Subcutaneous abdominal adipose tissue (tissue), 5 donors: ENCODE data around the gene CACNA2D1.
"Not testable (repeated sequence)": the region's sequence is repeated elsewhere in the genome, so short reads cannot be mapped to it uniquely, and the experiment has no call there.

Experiments
- H3K27ac ChIP-seq: one replicate; pipeline ENCODE4 v1.7.0; 2013; ENCODE audit warnings: low read depth, mild to moderate bottlenecking, inconsistent platforms, low read length, moderate library complexity
- H3K27me3 ChIP-seq, 5 donors: one replicate each; pipeline ENCODE4 v1.7.0; 2013; ENCODE audit warnings: low read length in 5 of 5, inconsistent platforms in 1 of 5; ENCODE audit not compliant: control insufficient read depth in 5 of 5, insufficient read depth in 4 of 5
- H3K36me3 ChIP-seq, 5 donors: one replicate each; pipeline ENCODE4 v1.7.0; 2013; ENCODE audit warnings: low read length in 5 of 5; ENCODE audit not compliant: control insufficient read depth in 5 of 5, insufficient read depth in 5 of 5
- H3K4me1 ChIP-seq, 5 donors: one replicate each; pipeline ENCODE4 v1.7.0; 2013; ENCODE audit warnings: low read length in 5 of 5, mild to moderate bottlenecking in 3 of 5, moderate library complexity in 1 of 5; ENCODE audit not compliant: control insufficient read depth in 5 of 5, insufficient read depth in 5 of 5
- H3K4me3 ChIP-seq, 5 donors: one replicate each; pipeline ENCODE4 v1.7.0; 2013; ENCODE audit warnings: low read length in 5 of 5, low read depth in 1 of 5
- H3K9ac ChIP-seq, 5 donors: one replicate each; pipeline ENCODE4 v1.7.0; 2013; ENCODE audit warnings: low read length in 5 of 5, mild to moderate bottlenecking in 4 of 5, moderate library complexity in 3 of 5
- H3K9me3 ChIP-seq, 5 donors: one replicate each; pipeline ENCODE4 v1.7.0; 2013; ENCODE audit warnings: low read length in 5 of 5; ENCODE audit not compliant: control insufficient read depth in 5 of 5
- donor health status: healthy.
- donor health status: healthy.
- donor health status: healthy.
- donor health status: healthy.
- donor health status: healthy.

The CACNA2D1 gene

DNA sequence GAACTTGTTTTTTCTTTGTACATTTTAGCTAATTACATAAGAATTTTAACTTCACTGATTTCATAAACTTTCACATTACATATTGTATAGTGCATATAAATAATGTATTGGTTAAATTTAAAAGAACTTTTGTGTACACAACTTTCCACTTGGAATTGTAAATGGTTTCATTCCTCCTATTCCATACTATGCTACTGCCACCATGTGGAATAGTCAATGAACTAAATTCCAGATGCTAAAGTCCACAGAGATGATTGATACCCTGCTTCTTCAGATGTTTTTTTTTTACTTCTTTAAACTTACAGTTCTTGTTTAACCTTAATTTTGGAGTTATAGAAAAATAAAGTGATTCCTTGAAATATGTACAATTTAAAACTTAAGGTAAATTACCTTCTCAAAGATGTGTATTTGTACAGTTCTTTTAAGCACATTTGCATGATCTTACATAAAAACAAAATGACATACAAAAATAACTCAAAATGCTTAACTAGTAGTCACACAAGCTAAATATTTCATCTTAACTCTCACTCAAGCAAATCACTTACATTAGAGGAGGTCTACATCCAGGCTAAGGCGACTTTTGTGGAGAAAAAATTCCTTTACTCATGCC, 426.1 kb downstream of the CACNA2D1 start:
- no peaks in the 10 kb centered on the region for H3K27me3 ChIP-seq
- H3K4me1 ChIP-seq: no peaks in the 10 kb centered on the region
- no peak overlapping the region for H3K4me3 ChIP-seq
- no peak overlapping the region for H3K9ac ChIP-seq
- no peaks in the 10 kb centered on the region for H3K9me3 ChIP-seq
- no peak overlapping the region for H3K27ac ChIP-seq
- no peaks in the 10 kb centered on the region for H3K36me3 ChIP-seq

DNA sequence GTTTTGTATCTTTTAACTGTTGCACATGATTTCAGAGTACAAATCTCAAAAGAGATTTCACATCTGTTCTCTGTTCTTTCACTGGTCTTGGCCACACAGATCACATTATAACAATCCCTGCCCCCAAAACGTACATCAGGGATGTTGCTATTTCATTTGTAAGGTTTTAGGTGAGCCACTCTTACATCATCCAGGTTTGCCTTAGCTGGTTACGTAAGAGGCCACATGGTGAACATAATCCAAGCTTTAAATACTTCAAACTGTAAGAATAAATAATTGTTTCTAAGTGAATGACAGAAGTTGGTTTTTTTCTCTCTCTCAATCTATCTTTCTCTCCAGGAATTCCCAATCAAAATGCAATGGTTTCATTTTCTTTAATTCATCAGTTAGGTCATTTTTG, 427.8 kb downstream of the CACNA2D1 start:
- Histone ChIP-seq H3K27me3 (no peaks in the 10 kb centered on the region), H3K27ac (no peak overlapping the region), H3K4me1 (no peaks in the 10 kb centered on the region), H3K36me3 (peaks cover 0 to 4% (median 0%) of the 10 kb centered on the region in 5 donors), H3K9ac (no peak overlapping the region), H3K9me3 (no peaks in the 10 kb centered on the region), H3K4me3 (no peak overlapping the region)

DNA sequence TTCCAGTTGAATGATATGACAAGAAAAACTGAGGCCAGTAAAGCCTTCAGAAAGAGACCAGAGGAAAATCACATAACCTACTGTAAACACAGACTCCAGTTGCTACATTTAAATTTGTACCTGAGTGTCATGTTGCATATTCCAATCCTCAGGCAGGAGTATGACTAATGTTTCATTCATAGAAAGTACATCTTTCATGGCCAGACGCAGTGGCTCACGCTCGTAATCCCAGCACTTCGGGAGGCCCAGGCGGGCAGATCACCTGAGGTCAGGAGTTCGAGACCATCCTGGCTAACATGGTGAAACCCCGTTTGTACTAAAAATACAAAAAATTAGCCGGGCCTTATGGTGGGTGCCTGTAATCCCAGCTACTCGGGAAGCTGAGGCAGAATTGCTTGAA, 429.0 kb downstream of the CACNA2D1 start:
- H3K27ac ChIP-seq, H3K4me1 ChIP-seq, H3K9ac ChIP-seq, H3K9me3 ChIP-seq, H3K36me3 ChIP-seq, H3K4me3 ChIP-seq, H3K27me3 ChIP-seq: not testable (repeated sequence)

DNA sequence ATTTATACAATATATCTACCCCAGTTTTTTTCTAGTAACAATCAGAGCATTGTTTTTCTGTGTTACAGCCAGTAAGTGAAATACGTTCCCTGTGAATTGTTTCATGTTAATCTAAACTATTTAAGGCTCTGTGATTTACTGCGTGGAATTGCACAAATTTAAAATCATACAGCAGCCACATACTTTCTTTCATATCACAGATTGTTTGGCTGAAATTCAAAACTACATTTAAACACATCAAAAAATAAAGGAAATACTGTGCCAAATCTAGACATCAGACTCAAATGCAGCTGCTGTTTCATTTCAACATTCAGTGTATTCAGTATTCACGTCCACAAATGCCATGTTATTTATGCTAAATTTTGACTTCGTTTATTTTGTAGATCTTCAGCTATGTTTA, 431.1 kb downstream of the CACNA2D1 start:
- Histone ChIP-seq H3K9ac (no peak overlapping the region), H3K4me3 (no peak overlapping the region), H3K4me1 (peaks cover 0 to 2% (median 1%) of the 10 kb centered on the region in 5 donors), H3K27ac (no peak overlapping the region), H3K27me3 (no peaks in the 10 kb centered on the region), H3K36me3 (peaks cover 0 to 9% (median 0%) of the 10 kb centered on the region in 5 donors), H3K9me3 (no peaks in the 10 kb centered on the region)

DNA sequence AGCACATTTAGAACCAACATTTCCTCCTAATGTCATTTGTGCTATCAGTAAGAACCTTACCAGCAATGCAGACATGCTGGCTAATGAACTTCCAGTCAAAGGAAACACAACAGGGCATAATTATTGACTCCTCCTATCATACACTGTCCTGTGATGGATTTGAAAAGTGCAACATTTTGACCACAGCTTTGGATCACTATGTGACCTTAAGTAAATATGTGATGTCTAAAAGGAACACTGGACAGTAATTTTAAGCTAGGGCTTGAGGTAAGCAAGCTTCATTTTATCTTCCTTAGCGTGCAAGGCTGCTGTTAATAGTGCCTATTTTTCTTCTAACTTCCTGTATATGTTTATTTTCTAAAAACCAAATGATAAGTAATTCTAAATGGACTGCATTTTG, 433.2 kb downstream of the CACNA2D1 start:
- H3K27me3 ChIP-seq: no peaks in the 10 kb centered on the region
- H3K27ac ChIP-seq: no peak overlapping the region
- H3K36me3 ChIP-seq: peaks cover 0 to 9% (median 0%) of the 10 kb centered on the region in 5 donors
- no peaks in the 10 kb centered on the region for H3K9me3 ChIP-seq
- peaks cover 0 to 8% (median 5%) of the 10 kb centered on the region in 5 donors for H3K4me1 ChIP-seq
- no peak overlapping the region for H3K9ac ChIP-seq
- H3K4me3 ChIP-seq: no peak overlapping the region

DNA sequence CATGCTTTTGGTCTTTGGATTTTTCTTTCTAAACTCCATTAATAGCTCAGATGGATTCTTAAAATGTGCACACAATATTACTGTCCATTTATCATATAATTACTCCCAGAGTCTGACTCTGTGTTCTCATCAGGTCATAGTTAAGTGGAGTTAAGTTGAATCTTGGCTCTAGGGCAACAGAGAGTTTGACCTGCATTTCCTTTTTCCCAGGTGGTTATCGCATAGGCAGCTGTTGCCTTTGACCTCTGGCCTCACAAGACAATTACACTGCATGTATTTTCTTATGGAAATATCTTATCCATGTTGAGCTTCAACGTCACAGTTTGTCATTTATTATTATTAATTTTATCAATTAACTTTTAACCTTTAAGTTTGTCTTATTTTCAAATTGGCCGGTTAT, 436.3 kb downstream of the CACNA2D1 start:
- Histone ChIP-seq H3K4me1 (peaks cover 0 to 8% (median 5%) of the 10 kb centered on the region in 5 donors), H3K27me3 (no peaks in the 10 kb centered on the region), H3K9ac (no peak overlapping the region), H3K9me3 (no peaks in the 10 kb centered on the region), H3K4me3 (no peak overlapping the region), H3K27ac (no peak overlapping the region), H3K36me3 (peaks cover 0 to 12% (median 0%) of the 10 kb centered on the region in 5 donors)

DNA sequence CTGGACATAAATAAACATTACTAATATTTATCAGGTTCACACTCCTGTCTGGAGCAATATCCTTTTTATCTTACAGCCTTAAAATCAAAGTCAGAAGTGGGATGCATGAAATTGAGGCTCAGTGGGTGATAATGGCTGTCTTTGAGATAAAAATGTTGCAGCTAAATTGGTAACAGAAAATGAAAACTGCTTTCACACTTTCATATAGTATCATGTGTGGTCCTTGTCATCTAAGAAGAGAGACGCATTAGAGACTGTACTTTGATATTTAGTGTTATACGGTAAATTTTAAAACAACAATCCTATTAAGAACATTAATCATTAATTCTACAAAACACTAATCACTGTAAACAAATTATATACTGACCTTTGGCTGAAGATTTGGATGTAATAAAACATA, 438.5 kb downstream of the CACNA2D1 start:
- H3K4me1 ChIP-seq: peaks cover 0 to 8% (median 5%) of the 10 kb centered on the region in 5 donors
- no peak overlapping the region for H3K27ac ChIP-seq
- no peaks in the 10 kb centered on the region for H3K9me3 ChIP-seq
- peaks cover 0 to 6% (median 0%) of the 10 kb centered on the region in 5 donors for H3K36me3 ChIP-seq
- H3K4me3 ChIP-seq: no peak overlapping the region
- no peak overlapping the region for H3K9ac ChIP-seq
- H3K27me3 ChIP-seq: no peaks in the 10 kb centered on the region

DNA sequence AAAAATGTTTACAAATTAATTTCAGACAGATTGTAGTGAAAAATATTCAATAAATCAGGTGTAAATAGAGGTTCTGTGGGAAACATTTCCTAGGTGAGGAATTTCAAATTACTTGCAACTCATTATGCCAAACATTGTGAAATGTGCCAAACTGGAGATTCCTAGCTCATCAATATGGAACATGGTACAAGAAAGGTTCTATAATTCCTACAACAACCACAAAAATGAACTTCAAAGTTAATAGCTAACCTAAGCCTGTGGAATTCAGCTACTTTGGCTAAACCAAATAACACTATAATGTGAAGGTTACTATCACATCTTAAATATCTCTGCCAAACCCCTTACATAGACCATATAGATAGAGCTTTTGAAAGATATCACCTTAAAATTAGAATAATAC, 450.4 kb downstream of the CACNA2D1 start:
- Histone ChIP-seq H3K27me3 (no peaks in the 10 kb centered on the region), H3K4me3 (no peak overlapping the region), H3K36me3 (peaks cover 0 to 22% (median 8%) of the 10 kb centered on the region in 5 donors), H3K4me1 (no peaks in the 10 kb centered on the region), H3K9me3 (no peaks in the 10 kb centered on the region), H3K9ac (no peak overlapping the region), H3K27ac (no peak overlapping the region)

DNA sequence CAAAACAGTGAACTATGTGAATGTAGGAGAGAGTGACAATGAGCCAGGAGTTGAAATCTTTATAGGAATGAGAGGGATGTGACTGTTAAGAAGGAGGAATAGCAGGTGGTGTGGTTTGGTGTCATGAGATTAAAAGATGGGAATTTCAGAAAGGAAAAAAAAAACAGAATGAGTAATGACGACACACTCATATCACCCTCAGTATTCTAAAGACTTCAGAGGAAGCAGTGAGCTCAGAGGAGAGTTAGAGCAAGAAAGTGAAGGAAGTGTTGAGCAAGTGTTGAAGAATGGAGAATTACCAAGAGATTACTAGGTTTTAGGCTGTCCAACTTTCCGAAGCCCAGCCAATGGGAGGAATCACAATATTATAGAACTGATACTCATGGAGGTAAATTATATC, 453.2 kb downstream of the CACNA2D1 start:
- no peaks in the 10 kb centered on the region for H3K4me1 ChIP-seq
- H3K9ac ChIP-seq: no peak overlapping the region
- H3K36me3 ChIP-seq: peaks cover 0 to 32% (median 8%) of the 10 kb centered on the region in 5 donors
- H3K9me3 ChIP-seq: no peaks in the 10 kb centered on the region
- H3K27ac ChIP-seq: no peak overlapping the region
- no peaks in the 10 kb centered on the region for H3K27me3 ChIP-seq
- H3K4me3 ChIP-seq: no peak overlapping the region

DNA sequence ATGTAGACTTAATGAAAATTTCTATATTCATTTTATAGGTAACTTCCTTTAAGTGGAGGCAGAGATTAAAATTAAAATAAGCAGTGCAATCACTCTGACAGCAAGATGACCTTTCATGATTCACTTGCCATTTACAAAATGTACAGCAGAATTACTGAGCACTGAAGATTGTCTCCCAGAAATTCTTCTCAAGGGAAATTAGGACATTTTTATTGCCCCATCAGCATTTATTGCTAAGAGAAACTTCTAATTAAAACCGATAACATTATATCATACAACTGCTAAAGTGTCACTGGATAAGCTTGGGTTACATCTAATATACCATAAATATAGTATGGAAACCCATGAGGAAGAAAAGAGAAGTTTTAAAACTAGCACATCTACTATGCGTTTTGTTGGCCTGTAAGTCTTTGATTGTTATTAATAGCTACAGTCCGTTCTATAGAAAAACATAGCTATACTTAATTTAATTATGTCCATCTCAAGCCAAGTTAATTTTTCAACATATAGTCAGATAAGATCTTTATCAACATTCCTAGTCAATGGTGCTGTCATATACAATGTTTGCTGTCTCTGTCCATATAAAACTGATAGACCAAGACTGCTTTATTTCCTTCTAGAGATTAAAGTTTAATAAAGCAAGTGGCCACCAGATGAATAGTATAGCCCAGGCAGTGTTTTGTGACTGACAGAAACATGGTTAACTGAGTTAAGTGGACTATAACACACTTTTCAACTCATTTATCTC, 456.7 kb downstream of the CACNA2D1 start:
- no peak overlapping the region for H3K4me3 ChIP-seq
- H3K27ac ChIP-seq: no peak overlapping the region

More for the DNA sequence above, 456.7 kb downstream of the CACNA2D1 start:
- H3K27me3 ChIP-seq: no peaks in the 10 kb centered on the region
- no peak overlapping the region for H3K9ac ChIP-seq
- H3K4me1 ChIP-seq: no peaks in the 10 kb centered on the region
- H3K36me3 ChIP-seq: peaks cover 0 to 42% (median 14%) of the 10 kb centered on the region in 5 donors
- no peaks in the 10 kb centered on the region for H3K9me3 ChIP-seq
